ENCODE data around the gene DGKA. TPM values are rescaled to one million over a fixed set of nuclear protein-coding genes. Genes with fewer than 3 reads are reported as not detected.

DGKA gene
- total and polyA plus RNA-seq, 3 donors from 2014 or later, result 28.9 to 40.4 (median 40.3) TPM

GRCh38 chr12:55901881-55902490 is 29.0 kb upstream of the DGKA start:
- no peaks in the 10 kb centered on the region for H3K27me3 ChIP-seq
- intact Hi-C loops (cut with DNase I; ENCODE audit: low total_unique reads), result no loop called here
- H3K9me3 ChIP-seq, result no peaks in the 10 kb centered on the region
- H3K36me3 ChIP-seq (ENCODE audit: low read depth, missing control alignments), result no peaks in the 10 kb centered on the region
- peaks cover 11% of the 10 kb centered on the region for H3K4me1 ChIP-seq
- peak; percentile 90 for DNase-seq
- TF ChIP-seq POLR2A (IDR thresholded peaks at IDR 0.05) (no peak), CTCF (IDR thresholded peaks at IDR 0.05) (no peak)
- 51 to 71% methylated on average over 7 of the region's 7 CpGs for WGBS, 2 donors
- peak overlapping the region; percentile 61 to 73 for H3K27ac ChIP-seq
- no peak overlapping the region for H3K4me3 ChIP-seq

GRCh38 chr12:55906056-55906455 is 24.9 kb upstream of the DGKA start:
- Histone ChIP-seq H3K27ac (no peak overlapping the region), H3K4me3 (no peak overlapping the region), H3K4me1 (peaks cover 14% of the 10 kb centered on the region), H3K27me3 (no peaks in the 10 kb centered on the region), H3K9me3 (no peaks in the 10 kb centered on the region), H3K36me3 (ENCODE audit: low read depth, missing control alignments) (no peaks in the 10 kb centered on the region)
- no peak for DNase-seq
- 81 to 85% methylated on average over 1 of the region's 1 CpG for WGBS, 2 donors
- intact Hi-C loops (cut with DNase I; ENCODE audit: low total_unique reads), result no loop called here
- TF ChIP-seq POLR2A (IDR thresholded peaks at IDR 0.05) (no peak), CTCF (IDR thresholded peaks at IDR 0.05) (no peak)

GRCh38 chr12:55908726-55909512 is 22.0 kb upstream of the DGKA start:
- H3K9me3 ChIP-seq, result no peaks in the 10 kb centered on the region
- no peaks in the 10 kb centered on the region for H3K27me3 ChIP-seq
- peak; percentile 66 for DNase-seq
- peak overlapping the region; percentile 51 to 82 for H3K27ac ChIP-seq
- no peak for TF ChIP-seq POLR2A (IDR thresholded peaks at IDR 0.05)
- no peak for TF ChIP-seq CTCF (IDR thresholded peaks at IDR 0.05)
- 37 to 44% methylated on average over 8 of the region's 8 CpGs for WGBS, 2 donors
- intact Hi-C loops (cut with DNase I; ENCODE audit: low total_unique reads), result no loop called here
- H3K4me1 ChIP-seq, result peaks cover 18% of the 10 kb centered on the region
- H3K4me3 ChIP-seq, result no peak overlapping the region
- no peaks in the 10 kb centered on the region for H3K36me3 ChIP-seq (ENCODE audit: low read depth, missing control alignments)

- intact Hi-C loops (cut with DNase I; ENCODE audit: low total_unique reads), result no loop called here
- Histone ChIP-seq H3K27ac (peak overlapping the region; percentile 45 to 82), H3K36me3 (ENCODE audit: low read depth, missing control alignments) (no peaks in the 10 kb centered on the region), H3K4me1 (peaks cover 24% of the 10 kb centered on the region), H3K9me3 (no peaks in the 10 kb centered on the region), H3K4me3 (no peak overlapping the region), H3K27me3 (no peaks in the 10 kb centered on the region)
- TF ChIP-seq CTCF (IDR thresholded peaks at IDR 0.05) (no peak), POLR2A (IDR thresholded peaks at IDR 0.05) (no peak)
- DNase-seq, result no peak
- 35 to 45% methylated on average over 2 of the region's 2 CpGs for WGBS, 2 donors
These were observed 21.5 kb upstream of the DGKA start for GRCh38 chr12:55909513-55909884.
